GM12892 (cell line): ENCODE data around the gene P3H2.

Experiments used
- DNase-seq: peaks from one replicate; pipeline ENCODE4 v3.0.0; 2011; ENCODE audit not compliant: insufficient read length
- FAIRE-seq: peaks from 2 replicates; lab custom pipeline; 2011; peaks lifted over from hg19 to GRCh38; lab: Jason Lieb, UNC
- POLR2A ChIP-seq: IDR thresholded peaks from 2 replicates; pipeline ENCODE4 v1.6.1; 2011; ENCODE audit warnings: low read depth, low read length, control low read depth
- POLR2AphosphoS5 ChIP-seq: IDR thresholded peaks from 2 replicates; pipeline ENCODE4 v1.6.1; 2011; ENCODE audit warnings: low read depth, low read length, control low read depth
- TAF1 ChIP-seq: IDR thresholded peaks from 2 replicates; pipeline ENCODE4 v1.6.1; 2011; ENCODE audit warnings: low read depth, mild to moderate bottlenecking, control low read depth, low read length, borderline replicate concordance

Gene P3H2

DNA sequence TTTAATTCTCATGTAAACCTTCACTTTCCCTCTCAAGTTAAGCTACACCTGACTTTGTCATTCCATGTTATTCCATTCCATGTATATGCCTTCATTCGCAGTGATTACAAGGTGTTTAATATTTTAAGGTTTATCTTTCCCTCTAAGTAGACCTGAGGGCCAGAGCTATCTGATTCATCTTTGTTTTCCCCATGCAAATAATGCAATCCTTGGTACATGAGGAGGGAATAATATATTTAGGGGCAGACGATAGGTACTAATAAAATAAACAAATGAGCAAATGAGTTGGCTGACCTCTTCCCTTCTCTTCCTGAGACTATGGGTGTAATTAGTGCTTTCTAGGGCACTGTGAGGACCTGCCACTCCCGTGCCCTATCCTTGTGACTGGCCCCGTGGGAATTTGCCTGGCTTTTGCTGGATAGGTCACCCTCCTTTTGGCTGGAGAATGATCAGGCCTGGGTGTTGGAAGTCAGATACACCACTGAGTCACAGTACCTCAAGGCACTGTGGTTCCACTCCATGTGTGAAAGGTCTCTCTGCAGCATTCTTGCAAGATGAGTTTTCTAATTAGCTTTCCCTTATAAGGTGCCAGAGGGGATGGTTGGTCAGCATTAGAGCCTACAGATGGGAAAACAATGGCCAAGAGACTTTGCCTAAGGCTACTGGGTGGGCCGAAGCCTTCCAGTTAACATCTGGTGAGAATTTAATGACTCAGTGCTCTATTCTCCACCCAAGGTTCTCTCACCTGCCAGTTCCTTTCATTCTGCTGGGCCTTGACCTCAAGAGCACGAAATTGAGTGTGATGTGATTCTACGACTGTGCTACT is 183.2 kb downstream of the P3H2 start:
- no peak for DNase-seq
- TF ChIP-seq POLR2A: no peak
- no peak for TF ChIP-seq POLR2AphosphoS5
- no peak for TF ChIP-seq TAF1
- no peak for FAIRE-seq

DNA sequence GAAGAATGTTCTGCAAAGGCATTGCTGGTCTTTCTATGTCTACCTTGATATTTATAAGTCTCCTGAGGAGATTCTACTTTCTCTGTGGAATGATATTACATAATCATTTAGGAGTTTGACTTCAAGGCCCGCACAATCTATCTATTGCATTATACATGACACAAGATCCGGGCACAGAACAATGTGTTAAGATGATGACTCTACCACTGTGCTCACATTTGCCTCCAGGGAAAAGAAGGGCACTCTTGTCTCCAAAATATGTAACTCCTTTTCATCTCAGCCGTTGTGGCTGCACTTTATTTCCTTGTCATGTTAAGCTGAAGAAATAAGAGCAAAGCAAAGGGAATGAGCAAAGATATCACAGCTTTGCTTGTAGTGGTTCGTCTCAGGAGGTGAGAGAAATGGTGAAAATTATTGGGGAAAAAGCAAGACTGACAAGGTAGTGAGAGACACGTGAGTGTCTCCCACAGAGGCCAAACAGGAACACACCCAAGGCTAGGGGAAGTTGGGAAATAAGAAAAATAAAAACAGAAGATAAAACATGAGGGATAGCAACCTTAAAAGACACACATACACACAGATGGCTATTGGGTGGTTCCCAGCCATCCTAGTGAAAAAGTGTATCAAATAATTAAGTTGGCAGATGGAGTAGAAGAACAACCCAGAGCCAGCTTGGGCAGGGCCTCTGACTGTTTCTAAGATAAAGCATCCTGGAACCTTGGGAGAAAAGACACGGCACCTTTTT is 184.3 kb downstream of the P3H2 start:
- no peak for DNase-seq
- FAIRE-seq: no peak
- no peak for TF ChIP-seq TAF1
- no peak for TF ChIP-seq POLR2AphosphoS5
- no peak for TF ChIP-seq POLR2A

DNA sequence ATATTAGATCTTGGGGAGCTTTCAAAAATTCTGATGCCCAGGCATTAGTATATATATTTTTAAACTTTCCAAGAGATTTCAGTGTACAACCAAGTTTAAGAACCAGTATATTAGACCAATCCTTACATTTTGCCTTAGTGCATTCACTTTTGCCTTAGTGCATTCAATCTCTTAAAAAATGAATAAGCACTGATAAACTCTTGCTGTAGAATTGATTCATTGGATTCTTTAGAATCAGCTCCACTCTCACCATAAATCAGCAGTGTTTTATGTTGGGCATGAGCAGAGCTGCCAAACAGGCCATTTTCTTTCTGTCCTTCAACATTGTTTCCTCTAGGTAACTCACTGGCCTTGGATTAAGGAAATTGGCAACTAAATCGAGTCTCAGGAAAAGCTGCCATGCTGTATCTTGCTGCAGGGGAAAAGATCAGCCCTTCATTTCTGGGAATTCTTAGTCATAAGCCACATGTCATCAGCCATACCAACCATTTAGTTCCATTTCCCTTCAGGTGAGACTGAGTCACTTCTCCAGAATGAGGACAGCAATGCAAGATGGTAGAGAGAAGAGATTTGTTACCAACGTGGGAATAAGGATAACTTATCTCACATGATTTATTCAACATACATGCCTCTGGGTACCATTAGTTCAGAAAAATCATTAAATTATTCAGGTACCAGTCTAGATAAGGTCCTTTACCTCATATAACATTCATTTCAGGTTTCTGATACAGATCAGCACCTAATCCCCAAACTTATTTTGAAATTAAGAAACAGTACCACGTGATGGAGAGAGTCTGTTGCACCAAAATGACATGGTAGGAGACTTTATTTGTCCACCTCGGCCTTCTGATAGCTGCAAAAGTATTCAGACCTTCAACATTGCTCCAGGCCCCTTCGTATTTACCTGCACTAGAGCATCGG is 192.5 kb downstream of the P3H2 start:
- DNase-seq (no peak), FAIRE-seq (peak; percentile 80)
- TF ChIP-seq TAF1 (no peak), POLR2AphosphoS5 (no peak), POLR2A (no peak)

DNA sequence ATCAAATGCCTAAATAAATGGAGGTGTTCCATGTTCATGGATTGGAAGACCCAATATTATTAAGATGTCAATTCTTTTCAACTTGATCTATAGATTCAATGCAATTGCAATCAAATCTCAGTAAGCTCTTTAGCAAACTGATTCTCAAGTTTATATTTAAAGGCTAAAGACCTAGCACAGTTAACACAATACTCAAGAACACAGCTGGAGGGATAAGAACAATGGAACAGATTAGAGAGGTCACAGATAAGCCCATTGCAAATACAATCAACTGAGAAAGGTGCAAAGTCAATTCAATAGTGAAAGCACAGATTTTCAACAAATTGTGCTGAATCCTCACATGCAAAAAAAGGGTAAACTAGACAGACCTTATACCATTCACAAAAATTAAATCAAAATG is 198.9 kb downstream of the P3H2 start:
- DNase-seq: no peak
- no peak for FAIRE-seq
- TF ChIP-seq POLR2A (no peak), POLR2AphosphoS5 (no peak), TAF1 (no peak)

DNA sequence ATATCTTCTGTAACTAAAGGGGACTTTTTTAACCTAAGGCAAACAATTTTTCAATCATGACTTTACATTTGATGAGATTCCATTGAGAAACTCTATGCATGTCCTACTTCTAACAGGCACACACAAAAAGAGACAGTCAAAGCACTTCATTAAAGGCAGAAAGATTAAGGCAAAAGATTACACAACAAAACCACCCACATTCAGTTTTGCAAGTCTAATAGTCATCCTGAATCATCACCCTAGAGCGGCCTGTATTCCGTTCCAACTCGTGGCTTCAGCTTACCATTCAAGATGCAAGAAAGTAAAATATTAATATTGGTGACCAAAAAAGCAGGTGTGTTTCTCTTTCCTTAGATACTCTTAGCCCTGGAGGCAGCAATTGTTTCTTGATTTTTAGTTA is 205.9 kb downstream of the P3H2 start:
- no peak for FAIRE-seq

DNA sequence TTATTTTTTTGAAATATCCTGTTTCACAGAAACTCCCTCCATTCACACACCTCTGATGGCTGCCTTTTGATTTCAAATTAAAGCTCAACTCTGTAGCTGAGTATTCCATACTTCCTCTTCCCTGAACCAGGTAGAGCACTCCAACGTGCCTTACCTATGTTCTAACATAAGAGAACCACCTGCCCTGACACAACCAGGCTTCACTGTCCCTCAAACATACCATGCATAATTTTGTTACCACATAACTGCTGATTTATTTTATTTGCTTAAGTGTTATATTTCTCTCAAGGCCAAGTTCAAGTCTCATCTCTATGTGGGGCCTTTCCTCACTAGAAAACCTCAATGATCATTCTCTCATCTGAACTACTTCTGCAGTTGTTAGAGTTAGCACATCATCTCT is 209.7 kb downstream of the P3H2 start:
- TF ChIP-seq TAF1: no peak
- TF ChIP-seq POLR2AphosphoS5: no peak
- TF ChIP-seq POLR2A: no peak
- FAIRE-seq (no peak), DNase-seq (no peak)

More for the DNA sequence above, 205.9 kb downstream of the P3H2 start:
- TF ChIP-seq POLR2A (no peak), POLR2AphosphoS5 (no peak), TAF1 (no peak)
- DNase-seq: no peak

DNA sequence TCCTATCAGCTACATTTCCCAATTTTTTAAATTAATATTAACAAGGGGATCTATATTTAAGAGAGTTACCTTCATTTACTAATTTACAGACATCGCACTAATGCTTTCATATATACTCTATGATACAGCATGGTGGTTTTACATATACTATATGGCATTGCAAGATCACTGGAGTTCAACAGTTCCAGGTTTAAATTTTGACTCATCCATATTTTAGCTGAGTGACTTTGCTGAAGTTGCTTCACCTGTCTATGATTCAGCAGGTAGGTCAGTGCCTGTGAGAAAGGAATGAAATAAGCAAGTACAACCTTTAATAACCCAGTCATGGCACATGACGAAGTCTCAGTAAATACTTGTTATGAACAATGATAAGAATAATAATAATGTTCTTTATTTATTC is 211.1 kb downstream of the P3H2 start:
- FAIRE-seq: no peak
- DNase-seq: no peak
- TF ChIP-seq POLR2A (no peak), TAF1 (no peak), POLR2AphosphoS5 (no peak)

DNA sequence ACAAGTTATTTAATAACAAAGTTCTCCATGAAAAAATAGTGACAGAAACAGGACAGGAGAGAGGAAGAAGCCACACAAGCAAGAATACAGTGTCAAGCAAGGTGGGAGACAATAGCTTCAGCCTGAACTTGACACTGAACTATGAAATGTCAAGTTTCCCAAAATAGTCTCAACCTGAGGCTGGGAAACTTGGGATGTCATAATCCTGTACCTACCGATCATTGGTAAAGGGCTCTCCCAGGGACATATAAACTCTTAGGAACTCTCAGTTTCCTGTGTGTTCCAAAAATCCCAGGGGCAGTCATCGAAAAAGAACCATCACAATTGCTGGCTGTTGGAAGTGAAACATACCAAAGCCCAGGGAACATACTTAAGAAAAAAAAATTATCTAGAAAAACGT is 211.6 kb downstream of the P3H2 start:
- TF ChIP-seq POLR2A (no peak), TAF1 (no peak), POLR2AphosphoS5 (no peak)
- DNase-seq: no peak
- no peak for FAIRE-seq

DNA sequence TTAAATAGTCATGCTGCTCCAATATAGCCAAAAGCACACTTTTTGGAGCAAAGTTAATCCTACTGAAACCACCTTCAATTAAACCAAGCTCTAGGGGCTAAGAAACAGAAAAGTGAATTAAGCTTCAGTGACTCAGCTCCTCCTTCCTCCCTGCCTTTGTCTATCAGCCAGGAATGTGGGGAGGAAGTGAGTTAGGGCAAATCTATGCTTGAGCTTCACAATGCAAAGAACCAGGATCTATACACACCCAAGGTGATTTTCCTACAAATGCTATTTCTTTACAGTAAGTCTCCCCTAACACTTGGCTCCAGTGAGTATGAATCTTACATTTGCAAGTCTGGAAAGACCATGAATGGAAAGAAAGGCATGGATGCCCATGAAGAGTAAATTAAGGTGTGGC is 212.1 kb downstream of the P3H2 start:
- FAIRE-seq (no peak), DNase-seq (no peak)
- TF ChIP-seq TAF1 (no peak), POLR2A (no peak), POLR2AphosphoS5 (no peak)

DNA sequence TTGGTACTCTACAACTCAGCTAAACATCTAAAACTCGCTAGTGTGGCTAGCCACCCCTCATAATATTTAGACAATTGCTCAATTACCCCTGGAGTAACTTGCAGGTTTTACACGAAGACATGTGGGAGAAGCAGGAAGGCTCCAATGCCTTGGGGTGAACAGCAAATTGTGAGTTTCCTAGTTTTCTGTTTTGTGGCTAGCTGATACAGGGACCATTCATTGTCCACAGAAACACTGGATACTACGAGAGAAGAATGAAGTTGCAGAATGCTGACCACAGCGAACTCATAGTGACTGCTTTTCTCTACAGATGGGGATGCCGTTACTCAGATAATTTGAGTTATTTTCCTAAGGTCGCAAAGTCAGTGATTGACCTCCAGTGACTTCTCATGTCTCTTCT is 212.9 kb downstream of the P3H2 start:
- DNase-seq (no peak), FAIRE-seq (no peak)
- TF ChIP-seq TAF1: no peak
- TF ChIP-seq POLR2AphosphoS5: no peak
- TF ChIP-seq POLR2A: no peak
